ENCODE results near the gene LDLRAP1.
A peak's percentile ranks its signal among the peaks of the same experiment; 100 is the strongest.

Gene LDLRAP1

GRCh38 chr1:25617625-25618432 lies 74.4 kb downstream of the LDLRAP1 start:
- Mint-ChIP-seq H3K4me3 (peak overlapping the region; percentile 75), H3K4me1 (ENCODE audit: low read depth) (peaks cover 68% of the 10 kb centered on the region), H3K27me3 (peaks cover 60% of the 10 kb centered on the region), H3K27ac (peak overlapping the region; percentile 72), H3K36me3 (ENCODE audit: low read depth) (no peaks in the 10 kb centered on the region), H3K9me3 (no peaks in the 10 kb centered on the region)

GRCh38 chr1:25618433-25618808 lies 75.0 kb downstream of the LDLRAP1 start:
- peaks cover 74% of the 10 kb centered on the region for H3K4me1 Mint-ChIP-seq (ENCODE audit: low read depth)
- H3K4me3 Mint-ChIP-seq, result peak overlapping the region; percentile 75
- no peaks in the 10 kb centered on the region for H3K9me3 Mint-ChIP-seq
- no peaks in the 10 kb centered on the region for H3K36me3 Mint-ChIP-seq (ENCODE audit: low read depth)
- H3K27me3 Mint-ChIP-seq, result peaks cover 59% of the 10 kb centered on the region
- H3K27ac Mint-ChIP-seq, result peak overlapping the region; percentile 72
